Heart right ventricle (tissue), 16 donors: ENCODE measurements around the gene ITPKB. TPM values are rescaled to one million over a fixed set of nuclear protein-coding genes. Genes with fewer than 3 reads are reported as not detected.
A peak's percentile ranks its signal among the peaks of the same experiment; 100 is the strongest.

Source experiments
- ATAC-seq, 8 donors: fragments of 200-7000 bp; cut with Tn5 transposase; one replicate each; pipeline ENCODE4 v1.9.1; 2020; ENCODE audit warnings: mild to moderate bottlenecking in 8 of 8, moderate library complexity in 8 of 8, moderate number of reproducible peaks in 1 of 8
- DNase-seq, 2 donors: peaks; one replicate each; pipeline ENCODE4 v3.0.0-alpha.2; 2020
- H3K27ac ChIP-seq, 10 donors: fragments of 200-600 bp; sonication (generic) in 2 of 10; one replicate each; pipeline versions ENCODE4 v1.5.0 to v1.8.0; 2020 to 2022; ENCODE audit warnings: mild to moderate bottlenecking in 3 of 10
- H3K27me3 ChIP-seq, 7 donors: fragments of 200-600 bp; one replicate each; pipeline ENCODE4 v1.8.0; 2021 to 2022; ENCODE audit warnings: mild to moderate bottlenecking in 2 of 7
- H3K36me3 ChIP-seq, 9 donors: fragments of 200-600 bp; sonication (generic) in 1 of 9; one replicate each; pipeline versions ENCODE4 v1.5.0 to v1.8.0; 2020 to 2022; ENCODE audit warnings: mild to moderate bottlenecking in 2 of 9
- H3K4me1 ChIP-seq, 9 donors: fragments of 200-600 bp; sonication (generic) in 1 of 9; one replicate each; pipeline versions ENCODE4 v1.5.0 to v1.8.0; 2020 to 2022; ENCODE audit warnings: mild to moderate bottlenecking in 4 of 9
- H3K4me3 ChIP-seq, 10 donors: fragments of 200-600 bp; sonication (generic) in 2 of 10; one replicate each; pipeline versions ENCODE4 v1.5.0 to v1.8.0; 2020 to 2022; ENCODE audit warnings: mild to moderate bottlenecking in 7 of 10, moderate library complexity in 2 of 10
- H3K9me3 ChIP-seq, 11 donors: fragments of 200-600 bp in 10 of 11; sonication (generic) in 2 of 11; one replicate each; pipeline versions ENCODE4 v1.5.0 to v1.8.0; 2013 to 2022; ENCODE audit warnings: mild to moderate bottlenecking in 2 of 11, control low read depth in 1 of 11, moderate library complexity in 1 of 11
- CTCF ChIP-seq, 9 donors: fragments of 200-600 bp; sonication (generic) in 2 of 9; IDR thresholded peaks; one replicate each; pipeline versions ENCODE4 v1.5.0 to v1.8.0; 2021 to 2022; ENCODE audit warnings: antibody characterized with exemption in 9 of 9, mild to moderate bottlenecking in 5 of 9, moderate library complexity in 1 of 9
- WGBS, 2 donors: extraction: QIAGEN DNeasy Blood & Tissue Kit; methylation state at CpG; one replicate each; pipeline ENCODE4 v1.1.7; 2013; ENCODE audit warnings: inconsistent platforms in 1 of 2; 5-methylcytosine and 5-hydroxymethylcytosine counted together
- intact Hi-C, 10 donors: fragments of 100-400 bp; cut with DNase I; formaldehyde crosslinking; loops; one replicate each; pipeline versions ENCODE4 v1.11.1 to v1.14.2; 2022
- polyA plus RNA-seq, 2 donors: library from polyadenylated mRNA; stranded (reverse); fragments of 200-250 nt; gene quantifications; one replicate each; pipeline ENCODE4 v1.2.3, GENCODE V29; 2013
- total RNA-seq, 10 donors: library from RNA; stranded (reverse); fragmentation: NEBNext Ultra II Directional in 3 of 10; extraction: Animal tissue kit (Norgen Biotek cat#: 25700) in 3 of 10; gene quantifications; one replicate each; pipeline versions ENCODE4 v1.2.1 to v1.2.4, GENCODE V29; 2021 to 2023
- donor health status: Arrhythmogenic right ventricular cardiomyopathy.
- donor health status: ischemic (EF 13 %, LVEDD 7.1; RV severe dilation, severe dysfunction).
- donor health status: healthy with polysubstance abuse.
- donor health status: DM: no; HTN: yes; CAD: no.
- donor health status: DM: no; HTN: no; CAD: no.
- donor health status: ischemic (EF 25% LVEDD 6.9; RV normal size, moderate dysfunction).
- donor health status: ischemic (EF 25% LVEDD 5.7; RV mildly dilated, moderate dysfunction).
- donor health status: healthy.
- donor health status: DM: yes; HTN: yes; CAD: no.
- donor health status: Ischemic cardiomyopathy.
- donor health status: ischemic (EF 35%, LVEDD 5.7; RV mildly dilated, moderate dysfunction).
- donor health status: nonischemic (EF 11% LVEDD 7.7; RV severe dilation, severe dysfunction).
- donor health status: DM: yes; HTN: yes; CAD: no.
- donor health status: PGD.
- donor health status: ischemic (EF 29% LVEDD 5.4; RV normal size, mild dysfunction).
- donor health status: nonischemic (EF 23%, LVEDD 6.1; RV moderate dilation, normal function).

Gene ITPKB
- total and polyA plus RNA-seq, 12 donors, result 4.5 to 30.5 (median 16.1) TPM

- H3K27me3 ChIP-seq, result no peaks in the 10 kb centered on the region
- H3K9me3 ChIP-seq, result no peaks in the 10 kb centered on the region
- intact Hi-C loops, result no loop called here
- H3K36me3 ChIP-seq, result peaks cover 0 to 34% (median 5%) of the 10 kb centered on the region in 9 donors
- H3K4me1 ChIP-seq, result peaks cover 11 to 91% (median 64%) of the 10 kb centered on the region in 9 donors
- DNase-seq, result no peak
- ATAC-seq, result peak in 4 of 8 donors; percentile 46 to 55 (median 50)
- peak overlapping the region in 3 of 10 donors; percentile 15 to 46 (median 18) for H3K27ac ChIP-seq
- 43 to 68% methylated on average over 7 of the region's 7 CpGs for WGBS, 2 donors
- no peak for TF ChIP-seq CTCF (IDR thresholded peaks at IDR 0.05)
- H3K4me3 ChIP-seq, result no peak overlapping the region
Measured at GRCh38 chr1:226695335-226695900, 43.7 kb downstream of the ITPKB start.

GRCh38 chr1:226692823-226693222, 46.3 kb downstream of the ITPKB start:
- DNase-seq (no peak), ATAC-seq (peak in 1 of 8 donors; percentile 6)
- peaks cover 0 to 34% (median 0%) of the 10 kb centered on the region in 9 donors for H3K36me3 ChIP-seq
- intact Hi-C loops, result no loop called here
- H3K9me3 ChIP-seq, result no peaks in the 10 kb centered on the region
- H3K4me3 ChIP-seq, result no peak overlapping the region
- 47 to 49% methylated on average over 3 of the region's 3 CpGs for WGBS, 2 donors
- H3K4me1 ChIP-seq, result peaks cover 11 to 92% (median 75%) of the 10 kb centered on the region in 9 donors
- no peak for TF ChIP-seq CTCF (IDR thresholded peaks at IDR 0.05)
- H3K27me3 ChIP-seq, result no peaks in the 10 kb centered on the region
- peak overlapping the region; percentile 13 to 80 (median 70) for H3K27ac ChIP-seq

- Histone ChIP-seq H3K9me3 (no peaks in the 10 kb centered on the region), H3K27me3 (no peaks in the 10 kb centered on the region), H3K4me1 (peaks cover 7 to 92% (median 74%) of the 10 kb centered on the region in 9 donors), H3K27ac (peak overlapping the region; percentile 13 to 80 (median 70)), H3K36me3 (peaks cover 0 to 29% (median 0%) of the 10 kb centered on the region in 9 donors), H3K4me3 (no peak overlapping the region)
- intact Hi-C loops, result no loop called here
- TF ChIP-seq CTCF (IDR thresholded peaks at IDR 0.05), result no peak
- 70 to 82% methylated on average over 4 of the region's 4 CpGs for WGBS, 2 donors
- DNase-seq, result no peak
- ATAC-seq, result no peak
Measured at GRCh38 chr1:226692051-226692792, 46.9 kb downstream of the ITPKB start.

GRCh38 chr1:226691247-226691646, 47.8 kb downstream of the ITPKB start:
- no peaks in the 10 kb centered on the region for H3K9me3 ChIP-seq
- WGBS, 2 donors, result 31 to 42% methylated on average over 4 of the region's 4 CpGs
- intact Hi-C loops, result no loop called here
- no peak overlapping the region for H3K4me3 ChIP-seq
- no peaks in the 10 kb centered on the region for H3K27me3 ChIP-seq
- ATAC-seq, result peak; percentile 3 to 31 (median 20)
- H3K4me1 ChIP-seq, result peaks cover 10 to 92% (median 73%) of the 10 kb centered on the region in 9 donors
- DNase-seq, result no peak
- H3K27ac ChIP-seq, result peak overlapping the region in 9 of 10 donors; percentile 57 to 80 (median 72)
- no peak for TF ChIP-seq CTCF (IDR thresholded peaks at IDR 0.05)
- H3K36me3 ChIP-seq, result peaks cover 0 to 21% (median 0%) of the 10 kb centered on the region in 9 donors
